Measurements from ENCODE around the gene RPS6KA1.

RPS6KA1 gene

DNA sequence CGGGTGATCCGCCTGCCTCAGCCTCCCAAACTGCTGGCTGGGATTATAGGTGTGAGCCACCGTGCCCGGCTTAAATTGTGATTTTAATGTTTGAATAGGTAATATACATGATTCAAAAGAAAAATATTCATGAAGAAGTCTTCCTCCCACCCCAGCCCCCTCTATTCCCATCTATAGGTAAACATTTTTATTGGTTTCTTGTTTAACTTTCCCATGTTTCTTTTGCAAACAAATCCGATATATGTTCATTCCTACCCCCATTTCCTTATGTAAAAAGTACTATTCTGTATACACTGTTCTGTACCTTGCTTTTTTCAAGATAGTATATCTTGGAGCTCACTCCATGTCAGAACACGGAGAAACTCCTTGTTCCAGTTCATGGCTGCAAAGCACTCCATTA is 23.2 kb downstream of the RPS6KA1 start:
- TF ChIP-seq, protein P1, sequence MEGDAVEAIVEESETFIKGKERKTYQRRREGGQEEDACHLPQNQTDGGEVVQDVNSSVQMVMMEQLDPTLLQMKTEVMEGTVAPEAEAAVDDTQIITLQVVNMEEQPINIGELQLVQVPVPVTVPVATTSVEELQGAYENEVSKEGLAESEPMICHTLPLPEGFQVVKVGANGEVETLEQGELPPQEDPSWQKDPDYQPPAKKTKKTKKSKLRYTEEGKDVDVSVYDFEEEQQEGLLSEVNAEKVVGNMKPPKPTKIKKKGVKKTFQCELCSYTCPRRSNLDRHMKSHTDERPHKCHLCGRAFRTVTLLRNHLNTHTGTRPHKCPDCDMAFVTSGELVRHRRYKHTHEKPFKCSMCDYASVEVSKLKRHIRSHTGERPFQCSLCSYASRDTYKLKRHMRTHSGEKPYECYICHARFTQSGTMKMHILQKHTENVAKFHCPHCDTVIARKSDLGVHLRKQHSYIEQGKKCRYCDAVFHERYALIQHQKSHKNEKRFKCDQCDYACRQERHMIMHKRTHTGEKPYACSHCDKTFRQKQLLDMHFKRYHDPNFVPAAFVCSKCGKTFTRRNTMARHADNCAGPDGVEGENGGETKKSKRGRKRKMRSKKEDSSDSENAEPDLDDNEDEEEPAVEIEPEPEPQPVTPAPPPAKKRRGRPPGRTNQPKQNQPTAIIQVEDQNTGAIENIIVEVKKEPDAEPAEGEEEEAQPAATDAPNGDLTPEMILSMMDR (IDR thresholded peaks at IDR 0.05; ENCODE audit: low read depth, low read length, missing control alignments), result no peak
- H3K4me3 ChIP-seq (ENCODE audit: low read depth, low read length), result no peak overlapping the region
- in situ Hi-C loops (cut with HindIII; ENCODE audit: low pct_ligation_motif_present, low sequenced_read_pairs), result no loop called here
- no peaks in the 10 kb centered on the region for H3K27me3 ChIP-seq (replicated peaks)
- no peak for DNase-seq
- no peak overlapping the region for H3K27ac ChIP-seq
- no peaks in the 10 kb centered on the region for H3K36me3 ChIP-seq (replicated peaks)

DNA sequence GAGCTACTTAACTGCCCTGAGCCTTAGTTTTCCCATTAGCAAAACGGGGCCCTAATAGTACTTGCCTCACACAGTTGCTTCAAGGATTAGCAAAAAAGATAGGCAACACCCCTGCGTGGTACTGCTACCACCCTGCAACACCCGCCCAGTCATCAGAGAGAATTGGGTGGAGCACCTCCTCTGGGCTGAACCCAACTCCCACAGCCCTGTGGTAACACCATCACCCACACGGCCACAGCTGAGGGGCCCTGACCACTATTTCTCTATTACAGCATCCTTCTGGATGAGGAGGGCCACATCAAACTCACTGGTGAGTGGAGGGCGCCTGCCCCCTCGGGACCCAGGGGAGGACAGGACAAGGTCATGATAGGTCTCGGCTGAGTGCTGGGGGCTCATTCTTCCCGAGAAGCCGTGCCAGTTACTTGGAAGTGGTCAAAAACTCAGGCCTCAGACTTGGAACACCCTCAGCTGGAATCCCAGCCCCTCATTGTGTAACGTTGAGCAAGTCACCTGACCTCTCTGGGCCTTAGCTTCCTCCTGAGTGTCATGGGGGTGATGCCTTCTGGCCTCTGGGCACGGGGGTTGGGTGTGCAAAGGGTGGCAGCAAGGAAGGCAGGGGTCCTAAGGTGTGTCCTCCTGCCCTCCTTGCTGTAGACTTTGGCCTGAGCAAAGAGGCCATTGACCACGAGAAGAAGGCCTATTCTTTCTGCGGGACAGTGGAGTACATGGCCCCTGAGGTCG is 24.6 kb downstream of the RPS6KA1 start:
- Histone ChIP-seq H3K36me3 (replicated peaks) (no peaks in the 10 kb centered on the region), H3K27me3 (replicated peaks) (no peaks in the 10 kb centered on the region), H3K27ac (no peak overlapping the region), H3K4me3 (ENCODE audit: low read depth, low read length) (no peak overlapping the region)
- in situ Hi-C loops (cut with HindIII; ENCODE audit: low pct_ligation_motif_present, low sequenced_read_pairs), result no loop called here
- TF ChIP-seq, protein P1 (IDR thresholded peaks at IDR 0.05; ENCODE audit: low read depth, low read length, missing control alignments), result no peak
- no peak for DNase-seq

DNA sequence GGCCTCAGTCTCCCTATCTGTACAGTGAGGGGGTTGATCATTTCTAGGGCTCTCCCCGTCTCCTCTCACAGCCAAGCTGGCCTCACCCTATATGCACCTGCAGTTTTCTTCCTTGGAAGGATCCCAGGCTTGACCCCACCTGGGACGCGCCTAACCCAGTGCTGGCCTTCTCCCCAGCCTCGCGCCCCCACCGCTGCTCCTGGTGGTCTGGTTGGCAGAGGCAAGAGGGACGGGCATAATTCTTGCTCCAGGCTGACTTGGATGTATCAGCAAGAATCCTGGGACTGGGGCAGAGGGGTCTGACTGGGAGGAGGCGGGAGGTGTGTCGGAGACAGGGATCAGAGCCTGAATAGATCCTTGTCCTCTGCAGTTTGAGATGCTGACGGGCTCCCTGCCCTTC is 25.2 kb downstream of the RPS6KA1 start:
- no peak overlapping the region for H3K27ac ChIP-seq
- H3K4me3 ChIP-seq (ENCODE audit: low read depth, low read length), result no peak overlapping the region
- H3K36me3 ChIP-seq (replicated peaks), result no peaks in the 10 kb centered on the region
- TF ChIP-seq, protein P1 (IDR thresholded peaks at IDR 0.05; ENCODE audit: low read depth, low read length, missing control alignments), result no peak
- in situ Hi-C loops (cut with HindIII; ENCODE audit: low pct_ligation_motif_present, low sequenced_read_pairs), result no loop called here
- no peaks in the 10 kb centered on the region for H3K27me3 ChIP-seq (replicated peaks)
- no peak for DNase-seq

DNA sequence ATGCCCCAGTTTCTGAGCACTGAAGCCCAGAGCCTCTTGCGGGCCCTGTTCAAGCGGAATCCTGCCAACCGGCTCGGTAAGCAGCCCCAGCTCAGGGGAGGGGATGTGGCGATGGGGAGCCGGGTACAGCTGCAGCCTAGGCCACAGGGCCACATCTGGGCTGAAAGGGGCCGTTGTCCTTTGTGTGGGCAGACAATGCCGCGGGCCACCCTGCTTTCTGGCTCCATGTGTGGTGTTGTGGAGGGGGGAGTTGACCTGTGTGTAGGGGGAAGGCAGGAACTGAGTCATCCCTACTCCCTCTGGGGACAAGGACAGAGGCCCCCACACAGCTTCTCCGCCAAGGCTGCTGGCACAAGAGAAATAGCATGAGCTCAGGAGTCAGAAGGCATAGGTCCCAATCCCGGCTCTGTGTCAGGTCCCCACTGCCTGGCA is 26.0 kb downstream of the RPS6KA1 start:
- Histone ChIP-seq H3K27me3 (replicated peaks) (no peaks in the 10 kb centered on the region), H3K4me3 (ENCODE audit: low read depth, low read length) (no peak overlapping the region), H3K36me3 (replicated peaks) (no peaks in the 10 kb centered on the region), H3K27ac (no peak overlapping the region)
- DNase-seq, result no peak
- in situ Hi-C loops (cut with HindIII; ENCODE audit: low pct_ligation_motif_present, low sequenced_read_pairs), result no loop called here
- TF ChIP-seq, protein P1 (IDR thresholded peaks at IDR 0.05; ENCODE audit: low read depth, low read length, missing control alignments), result no peak

DNA sequence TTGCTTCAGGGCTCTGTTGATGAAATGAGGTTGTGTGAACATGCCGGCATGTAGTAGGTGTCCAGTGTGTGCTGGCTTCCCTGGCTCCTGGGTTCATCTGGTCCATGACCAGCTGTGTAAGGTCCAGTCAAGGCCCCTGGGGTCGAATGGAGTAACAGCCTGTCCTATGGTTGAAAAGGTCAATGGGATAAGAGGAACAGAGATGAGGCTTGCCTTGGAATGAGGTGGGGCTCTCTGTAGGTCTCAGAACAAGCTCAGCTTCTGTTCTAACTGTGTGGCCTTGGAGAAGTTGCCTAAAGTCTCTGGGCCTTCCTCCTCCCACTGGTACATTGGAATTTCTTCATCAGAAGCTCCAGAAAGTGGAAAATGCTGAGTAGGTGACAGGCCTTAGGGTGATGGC is 26.6 kb downstream of the RPS6KA1 start:
- no peaks in the 10 kb centered on the region for H3K27me3 ChIP-seq (replicated peaks)
- no peaks in the 10 kb centered on the region for H3K36me3 ChIP-seq (replicated peaks)
- no peak for DNase-seq
- in situ Hi-C loops (cut with HindIII; ENCODE audit: low pct_ligation_motif_present, low sequenced_read_pairs), result no loop called here
- no peak overlapping the region for H3K27ac ChIP-seq
- no peak overlapping the region for H3K4me3 ChIP-seq (ENCODE audit: low read depth, low read length)
- TF ChIP-seq, protein P1 (IDR thresholded peaks at IDR 0.05; ENCODE audit: low read depth, low read length, missing control alignments), result no peak

DNA sequence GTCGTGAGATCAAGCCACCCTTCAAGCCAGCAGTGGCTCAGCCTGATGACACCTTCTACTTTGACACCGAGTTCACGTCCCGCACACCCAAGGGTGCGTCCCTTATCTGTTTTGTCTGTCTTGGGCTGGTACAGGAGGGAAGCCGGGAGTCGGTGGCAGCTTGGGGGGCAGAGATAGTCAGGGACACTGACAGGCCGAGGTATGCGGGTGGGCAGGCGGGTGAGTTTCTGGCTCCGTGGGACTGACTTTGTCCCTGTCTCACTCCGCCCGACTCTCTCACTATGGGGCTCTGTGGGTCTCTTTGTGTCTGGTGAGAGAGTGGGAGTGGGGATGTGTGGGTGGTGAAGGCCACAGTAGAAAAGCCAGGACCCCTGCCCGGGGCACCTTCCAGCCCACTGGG is 27.4 kb downstream of the RPS6KA1 start:
- Histone ChIP-seq H3K4me3 (ENCODE audit: low read depth, low read length) (no peak overlapping the region), H3K27ac (no peak overlapping the region), H3K36me3 (replicated peaks) (no peaks in the 10 kb centered on the region), H3K27me3 (replicated peaks) (no peaks in the 10 kb centered on the region)
- in situ Hi-C loops (cut with HindIII; ENCODE audit: low pct_ligation_motif_present, low sequenced_read_pairs), result no loop called here
- TF ChIP-seq, protein P1 (IDR thresholded peaks at IDR 0.05; ENCODE audit: low read depth, low read length, missing control alignments), result no peak
- DNase-seq, result no peak

Data from brain microvascular endothelial cell (primary cell).